ENCODE measurements around the gene PAN2. TPM values are rescaled to one million over a fixed set of nuclear protein-coding genes. Genes with fewer than 3 reads are reported as not detected.

The PAN2 gene
- total and polyA plus RNA-seq, 8 donors: 4.9 to 146 (median 45.3) TPM

GRCh38 chr12:56334490-56334793 lies 642 bp upstream of the PAN2 start:
- WGBS, 5 donors: 6 to 11% (median 6%) methylated on average over 6 of the region's 6 CpGs
- peaks cover 0 to 2% (median 0%) of the 10 kb centered on the region in 4 donors for H3K36me3 ChIP-seq
- peak overlapping the region; percentile 52 to 70 (median 56) for H3K4me3 ChIP-seq
- H3K27ac ChIP-seq: peak overlapping the region; percentile 86 to 98 (median 95)
- no peaks in the 10 kb centered on the region for H3K9me3 ChIP-seq
- peaks cover 11 to 34% (median 16%) of the 10 kb centered on the region in 4 donors for H3K4me1 ChIP-seq
- intact Hi-C loops (cut with DNase I; ENCODE audit: low total_unique reads): no loop called here
- no peaks in the 10 kb centered on the region for H3K27me3 ChIP-seq
- no peak for TF ChIP-seq POLR2A (IDR thresholded peaks at IDR 0.05)
- no peak for TF ChIP-seq CTCF (IDR thresholded peaks at IDR 0.05)
- no peak for TF ChIP-seq EP300 (IDR thresholded peaks at IDR 0.05)
- no peak for TF ChIP-seq POLR2AphosphoS5 (IDR thresholded peaks at IDR 0.05)
- no peak for DNase-seq

- TF ChIP-seq EP300 (IDR thresholded peaks at IDR 0.05) (no peak), CTCF (IDR thresholded peaks at IDR 0.05) (no peak), POLR2A (IDR thresholded peaks at IDR 0.05) (no peak), POLR2AphosphoS5 (IDR thresholded peaks at IDR 0.05) (no peak)
- H3K27ac ChIP-seq: peak overlapping the region; percentile 86 to 98 (median 95)
- DNase-seq: no peak
Observed at GRCh38 chr12:56333197-56333678, 562 bp downstream of the PAN2 start.

GRCh38 chr12:56332512-56333196 lies 1.1 kb downstream of the PAN2 start:
- TF ChIP-seq CTCF (IDR thresholded peaks at IDR 0.05): no peak
- TF ChIP-seq EP300 (IDR thresholded peaks at IDR 0.05): no peak
- TF ChIP-seq POLR2A (IDR thresholded peaks at IDR 0.05): no peak
- no peak for TF ChIP-seq POLR2AphosphoS5 (IDR thresholded peaks at IDR 0.05)
- H3K4me1 ChIP-seq: peaks cover 11 to 22% (median 16%) of the 10 kb centered on the region in 4 donors
- intact Hi-C loops (cut with DNase I; ENCODE audit: low total_unique reads): no loop called here
- DNase-seq: no peak
- peak overlapping the region; percentile 52 to 70 (median 56) for H3K4me3 ChIP-seq
- WGBS, 5 donors: 92 to 96% (median 93%) methylated on average over 11 of the region's 11 CpGs
- H3K9me3 ChIP-seq: no peaks in the 10 kb centered on the region
- H3K36me3 ChIP-seq: peaks cover 2 to 12% (median 11%) of the 10 kb centered on the region in 4 donors
- H3K27me3 ChIP-seq: no peaks in the 10 kb centered on the region
- H3K27ac ChIP-seq: peak overlapping the region; percentile 86 to 98 (median 95)

More at GRCh38 chr12:56333197-56333678, 562 bp downstream of the PAN2 start:
- 11 to 20% (median 16%) methylated on average over 8 of the region's 8 CpGs for WGBS, 5 donors
- peaks cover 11 to 24% (median 16%) of the 10 kb centered on the region in 4 donors for H3K4me1 ChIP-seq
- H3K27me3 ChIP-seq: no peaks in the 10 kb centered on the region
- no peaks in the 10 kb centered on the region for H3K9me3 ChIP-seq
- peaks cover 0 to 6% (median 5%) of the 10 kb centered on the region in 4 donors for H3K36me3 ChIP-seq
- peak overlapping the region; percentile 52 to 70 (median 56) for H3K4me3 ChIP-seq
- intact Hi-C loops (cut with DNase I; ENCODE audit: low total_unique reads): no loop called here

- Histone ChIP-seq H3K4me3 (no peak overlapping the region), H3K27ac (no peak overlapping the region), H3K9me3 (no peaks in the 10 kb centered on the region), H3K36me3 (peaks cover 18 to 28% (median 27%) of the 10 kb centered on the region in 4 donors), H3K27me3 (no peaks in the 10 kb centered on the region), H3K4me1 (peaks cover 11 to 22% (median 16%) of the 10 kb centered on the region in 4 donors)
- WGBS, 5 donors: 88 to 98% (median 94%) methylated on average over 7 of the region's 7 CpGs
- TF ChIP-seq POLR2A (IDR thresholded peaks at IDR 0.05): no peak
- TF ChIP-seq POLR2AphosphoS5 (IDR thresholded peaks at IDR 0.05): no peak
- intact Hi-C loops (cut with DNase I; ENCODE audit: low total_unique reads): no loop called here
- no peak for DNase-seq
Observed at GRCh38 chr12:56330936-56331490, 2.8 kb downstream of the PAN2 start.
